ENCODE results near the gene DNAH14. TPM values are rescaled to one million over a fixed set of nuclear protein-coding genes. Genes with fewer than 3 reads are reported as not detected.
A peak's percentile ranks its signal among the peaks of the same experiment; 100 is the strongest.

Gene DNAH14
- total and polyA plus RNA-seq, 2 of the 13 experiments (the other 11 are each of a cell fraction or from before 2014, with no cell fraction given) = 4.5 to 27.5 TPM

GRCh38 chr1:224894915-224895314 lies 34.6 kb upstream of the DNAH14 start:
- H3K4me2 ChIP-seq (ENCODE audit: low read depth, low read length) = no peak overlapping the region
- H3K4me3 ChIP-seq (replicated peaks in 1 of 3; ENCODE audit: insufficient read depth in 1 of 3, low read depth in 2 of 3, low read length in 3 of 3) = no peak overlapping the region
- FAIRE-seq (no peak), DNase-seq (ENCODE audit: low spot score) (peak; percentile 7), ATAC-seq (peak; percentile 57)
- 0 out of 5 replicates have a peak, but pooled peaks cover 0 to 5% of the 10 kb centered on the region in 2 experiments for H3K27me3 ChIP-seq (ENCODE audit: control insufficient read depth in 1 of 2, insufficient read depth in 2 of 2, low read length in 2 of 2)
- BruUV-seq (replicated peaks) = no TSS peak
- WGBS (ENCODE audit: low lambda C conversion rate) = 19% methylated on average over 3 of the region's 3 CpGs
- no peak overlapping the region for H3K27ac ChIP-seq (ENCODE audit: extremely low read length, insufficient read depth, low read length)
- intact Hi-C loops (cut with micrococcal nuclease; ENCODE audit: unreplicated experiment) (no loop called here), in situ Hi-C loops (cut with HindIII; ENCODE audit: extremely low pct_ligation_motif_present, low pct_unique_long_range_greater_than_20kb) (no loop called here)
- no peaks in the 10 kb centered on the region for H3K36me3 ChIP-seq (replicated peaks in 1 of 2; ENCODE audit: control insufficient read depth in 1 of 2, insufficient read depth in 2 of 2, low read length in 2 of 2)
- ChIA-PET POLR2A (no interaction called here), CTCF (ENCODE audit: low intra/inter-chr PET ratio, low total read pairs) (no interaction called here)
- H3K4me1 ChIP-seq (ENCODE audit: insufficient read depth, low read length) = no peaks in the 10 kb centered on the region
- H3K79me2 ChIP-seq (ENCODE audit: insufficient read depth, low read length) = no peaks in the 10 kb centered on the region
- H3K9me3 ChIP-seq (ENCODE audit: low read length) = peaks cover 6% of the 10 kb centered on the region; the same call in 1 of the 2 replicates
- H2AFZ ChIP-seq (ENCODE audit: low read length) = no peak overlapping the region
- TF ChIP-seq, protein P1, sequence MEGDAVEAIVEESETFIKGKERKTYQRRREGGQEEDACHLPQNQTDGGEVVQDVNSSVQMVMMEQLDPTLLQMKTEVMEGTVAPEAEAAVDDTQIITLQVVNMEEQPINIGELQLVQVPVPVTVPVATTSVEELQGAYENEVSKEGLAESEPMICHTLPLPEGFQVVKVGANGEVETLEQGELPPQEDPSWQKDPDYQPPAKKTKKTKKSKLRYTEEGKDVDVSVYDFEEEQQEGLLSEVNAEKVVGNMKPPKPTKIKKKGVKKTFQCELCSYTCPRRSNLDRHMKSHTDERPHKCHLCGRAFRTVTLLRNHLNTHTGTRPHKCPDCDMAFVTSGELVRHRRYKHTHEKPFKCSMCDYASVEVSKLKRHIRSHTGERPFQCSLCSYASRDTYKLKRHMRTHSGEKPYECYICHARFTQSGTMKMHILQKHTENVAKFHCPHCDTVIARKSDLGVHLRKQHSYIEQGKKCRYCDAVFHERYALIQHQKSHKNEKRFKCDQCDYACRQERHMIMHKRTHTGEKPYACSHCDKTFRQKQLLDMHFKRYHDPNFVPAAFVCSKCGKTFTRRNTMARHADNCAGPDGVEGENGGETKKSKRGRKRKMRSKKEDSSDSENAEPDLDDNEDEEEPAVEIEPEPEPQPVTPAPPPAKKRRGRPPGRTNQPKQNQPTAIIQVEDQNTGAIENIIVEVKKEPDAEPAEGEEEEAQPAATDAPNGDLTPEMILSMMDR (CRISPR knock-in tag; IDR thresholded peaks at IDR 0.05) = peak; percentile 40
- TF ChIP-seq, protein P2, sequence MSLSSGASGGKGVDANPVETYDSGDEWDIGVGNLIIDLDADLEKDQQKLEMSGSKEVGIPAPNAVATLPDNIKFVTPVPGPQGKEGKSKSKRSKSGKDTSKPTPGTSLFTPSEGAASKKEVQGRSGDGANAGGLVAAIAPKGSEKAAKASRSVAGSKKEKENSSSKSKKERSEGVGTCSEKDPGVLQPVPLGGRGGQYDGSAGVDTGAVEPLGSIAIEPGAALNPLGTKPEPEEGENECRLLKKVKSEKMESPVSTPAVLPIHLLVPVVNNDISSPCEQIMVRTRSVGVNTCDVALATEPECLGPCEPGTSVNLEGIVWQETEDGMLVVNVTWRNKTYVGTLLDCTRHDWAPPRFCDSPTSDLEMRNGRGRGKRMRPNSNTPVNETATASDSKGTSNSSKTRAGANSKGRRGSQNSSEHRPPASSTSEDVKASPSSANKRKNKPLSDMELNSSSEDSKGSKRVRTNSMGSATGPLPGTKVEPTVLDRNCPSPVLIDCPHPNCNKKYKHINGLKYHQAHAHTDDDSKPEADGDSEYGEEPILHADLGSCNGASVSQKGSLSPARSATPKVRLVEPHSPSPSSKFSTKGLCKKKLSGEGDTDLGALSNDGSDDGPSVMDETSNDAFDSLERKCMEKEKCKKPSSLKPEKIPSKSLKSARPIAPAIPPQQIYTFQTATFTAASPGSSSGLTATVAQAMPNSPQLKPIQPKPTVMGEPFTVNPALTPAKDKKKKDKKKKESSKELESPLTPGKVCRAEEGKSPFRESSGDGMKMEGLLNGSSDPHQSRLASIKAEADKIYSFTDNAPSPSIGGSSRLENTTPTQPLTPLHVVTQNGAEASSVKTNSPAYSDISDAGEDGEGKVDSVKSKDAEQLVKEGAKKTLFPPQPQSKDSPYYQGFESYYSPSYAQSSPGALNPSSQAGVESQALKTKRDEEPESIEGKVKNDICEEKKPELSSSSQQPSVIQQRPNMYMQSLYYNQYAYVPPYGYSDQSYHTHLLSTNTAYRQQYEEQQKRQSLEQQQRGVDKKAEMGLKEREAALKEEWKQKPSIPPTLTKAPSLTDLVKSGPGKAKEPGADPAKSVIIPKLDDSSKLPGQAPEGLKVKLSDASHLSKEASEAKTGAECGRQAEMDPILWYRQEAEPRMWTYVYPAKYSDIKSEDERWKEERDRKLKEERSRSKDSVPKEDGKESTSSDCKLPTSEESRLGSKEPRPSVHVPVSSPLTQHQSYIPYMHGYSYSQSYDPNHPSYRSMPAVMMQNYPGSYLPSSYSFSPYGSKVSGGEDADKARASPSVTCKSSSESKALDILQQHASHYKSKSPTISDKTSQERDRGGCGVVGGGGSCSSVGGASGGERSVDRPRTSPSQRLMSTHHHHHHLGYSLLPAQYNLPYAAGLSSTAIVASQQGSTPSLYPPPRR (CRISPR knock-in tag; IDR thresholded peaks at IDR 0.05; ENCODE audit: borderline replicate concordance) = no peak
- peak; percentile 38; the same call in 1 of the 2 replicates for TF ChIP-seq STAG1 (CRISPR knock-in tag; IDR thresholded peaks at IDR 0.05)
- H3K9ac ChIP-seq (ENCODE audit: insufficient read depth, low read depth, low read length) = no peak overlapping the region
- H4K20me1 ChIP-seq (ENCODE audit: insufficient read depth, low read length) = no peaks in the 10 kb centered on the region
